HepG2 (cell line): ENCODE measurements around the gene CEBPE. TPM values are rescaled to one million over a fixed set of nuclear protein-coding genes. Genes with fewer than 3 reads are reported as not detected.

ENCODE experiments used
- BRD4 ChIP-seq: sonication (generic); formaldehyde crosslinking; IDR thresholded peaks from 2 replicates; pipeline ENCODE4 v1.4.0; 2020; ENCODE audit warnings: missing genetic modification reagents
- ESRRA ChIP-seq: sonication (generic); formaldehyde crosslinking; IDR thresholded peaks from 2 replicates; pipeline ENCODE4 v1.5.1; 2020; ENCODE audit warnings: mild to moderate bottlenecking, low read depth, missing genetic modification reagents
- KAT8 ChIP-seq: IDR thresholded peaks from 2 replicates; pipeline ENCODE4 v1.6.1; 2016; ENCODE audit warnings: missing genetic modification reagents, missing compliant biosample characterization
- KLF9 ChIP-seq: IDR thresholded peaks from 2 replicates; pipeline ENCODE4 v1.6.1; 2016; ENCODE audit warnings: low read depth
- MED8 ChIP-seq: sonication (generic); formaldehyde crosslinking; IDR thresholded peaks from 2 replicates; pipeline ENCODE4 v1.8.1; 2023; ENCODE audit warnings: mild to moderate bottlenecking, missing genetic modification reagents; ENCODE audit not compliant: insufficient replicate concordance
- NFKBIZ ChIP-seq: IDR thresholded peaks from 2 replicates; pipeline ENCODE4 v1.6.1; 2018; ENCODE audit warnings: missing genetic modification reagents, missing compliant biosample characterization
- NFYB ChIP-seq: sonication (generic); formaldehyde crosslinking; IDR thresholded peaks from 2 replicates; pipeline ENCODE4 v1.4.0; 2020; ENCODE audit warnings: missing genetic modification reagents
- POGZ ChIP-seq: sonication (generic); formaldehyde crosslinking; IDR thresholded peaks from 2 replicates; pipeline ENCODE4 v1.4.0; 2020; ENCODE audit warnings: mild to moderate bottlenecking, missing genetic modification reagents
- PRMT3 ChIP-seq: sonication (generic); formaldehyde crosslinking; IDR thresholded peaks from 2 replicates; pipeline ENCODE4 v1.8.1; 2022; ENCODE audit warnings: low read depth, mild to moderate bottlenecking, moderate library complexity, missing genetic modification reagents, borderline replicate concordance
- RAD51 ChIP-seq: fragments of 450-650 bp; IDR thresholded peaks from 2 replicates; pipeline ENCODE4 v1.6.1; 2016; ENCODE audit warnings: borderline replicate concordance
- RNF2 ChIP-seq: fragments of 450-650 bp; conservative IDR thresholded peaks from 2 replicates; pipeline ENCODE4 v1.6.1; 2016; ENCODE audit warnings: low read depth
- SP2 ChIP-seq: sonication (generic); formaldehyde crosslinking; IDR thresholded peaks from 2 replicates; pipeline ENCODE4 v1.5.1; 2020; ENCODE audit warnings: mild to moderate bottlenecking, missing genetic modification reagents
- ZBTB42 ChIP-seq: sonication (generic); formaldehyde crosslinking; IDR thresholded peaks from 2 replicates; pipeline ENCODE4 v1.5.0; 2020; ENCODE audit warnings: mild to moderate bottlenecking, missing genetic modification reagents
- ZNF101 ChIP-seq: sonication (generic); formaldehyde crosslinking; IDR thresholded peaks from 2 replicates; pipeline ENCODE4 v1.4.0; 2020; ENCODE audit warnings: mild to moderate bottlenecking, low read depth, missing genetic modification reagents, borderline replicate concordance
- ZNF350 ChIP-seq: sonication (generic); formaldehyde crosslinking; IDR thresholded peaks from 2 replicates; pipeline ENCODE4 v1.4.0; 2020; ENCODE audit warnings: mild to moderate bottlenecking, low read depth, missing genetic modification reagents, borderline replicate concordance
- ZNF383 ChIP-seq: sonication (generic); formaldehyde crosslinking; IDR thresholded peaks from 2 replicates; pipeline ENCODE4 v1.4.0; 2020; ENCODE audit warnings: missing genetic modification reagents, mild to moderate bottlenecking, borderline replicate concordance
- ZNF570 ChIP-seq: sonication (generic); formaldehyde crosslinking; IDR thresholded peaks from 2 replicates; pipeline ENCODE4 v1.4.0; 2020; ENCODE audit warnings: mild to moderate bottlenecking, missing genetic modification reagents, borderline replicate concordance
- ZNF766 ChIP-seq: sonication (generic); formaldehyde crosslinking; IDR thresholded peaks from 2 replicates; pipeline ENCODE4 v1.5.0; 2020; ENCODE audit warnings: missing genetic modification reagents, borderline replicate concordance
- polyA plus RNA-seq, 8 experiments: library from polyadenylated mRNA; depleted of rRNA in 3 of 8; stranded (reverse) in 7 of 8; unstranded in 1 of 8; fragments of >200 nt; fragmentation: Illumina TruSeq in 4 of 8; extraction: Trizol in 4 of 8; gene quantifications; 2 replicates each; pipeline versions ENCODE4 v1.2.1 to v1.2.3, GENCODE V29; 2011 to 2016; ENCODE audit warnings: low read depth in 4 of 8, missing spikeins in 1 of 8, mixed read lengths in 1 of 8; ENCODE audit not compliant: insufficient read depth in 1 of 8
- total RNA-seq, 5 experiments: library from RNA; depleted of rRNA; stranded (reverse); fragments of >200 nt; fragmentation: Illumina TruSeq; extraction: Trizol; gene quantifications; 2 replicates each; pipeline ENCODE4 v1.2.3, GENCODE V29; 2016; ENCODE audit warnings: low read depth in 1 of 5
- TF ChIP-seq, protein P1 (sequence below): sonication (generic); formaldehyde crosslinking; IDR thresholded peaks from 2 replicates; pipeline ENCODE4 v1.5.0; 2020; ENCODE audit warnings: missing genetic modification reagents
- TF ChIP-seq, protein P2 (sequence below): sonication (generic); formaldehyde crosslinking; IDR thresholded peaks from 2 replicates; pipeline ENCODE4 v1.4.0; 2020; ENCODE audit warnings: mild to moderate bottlenecking, missing genetic modification reagents
- TF ChIP-seq, protein P3 (sequence below): IDR thresholded peaks from 2 replicates; pipeline ENCODE4 v1.6.1; 2018; ENCODE audit warnings: missing genetic modification reagents
- TF ChIP-seq, protein P4 (sequence below): sonication (generic); formaldehyde crosslinking; IDR thresholded peaks from 2 replicates; pipeline ENCODE4 v1.8.1; 2023; ENCODE audit warnings: mild to moderate bottlenecking, missing genetic modification reagents, borderline replicate concordance
- TF ChIP-seq, protein P5 (sequence below): sonication (generic); formaldehyde crosslinking; IDR thresholded peaks from 2 replicates; pipeline ENCODE4 v1.9.0; 2022; ENCODE audit warnings: low read depth, missing genetic modification reagents
- TF ChIP-seq, protein P6 (sequence below): sonication (generic); formaldehyde crosslinking; IDR thresholded peaks from 2 replicates; pipeline ENCODE4 v1.8.0; 2022; ENCODE audit warnings: mild to moderate bottlenecking, missing genetic modification reagents

Gene CEBPE
- total and polyA plus RNA-seq, 2 of the 13 experiments (the other 11 are each of a cell fraction or from before 2014, with no cell fraction given), result 0.09 to 0.11 TPM

DNA sequence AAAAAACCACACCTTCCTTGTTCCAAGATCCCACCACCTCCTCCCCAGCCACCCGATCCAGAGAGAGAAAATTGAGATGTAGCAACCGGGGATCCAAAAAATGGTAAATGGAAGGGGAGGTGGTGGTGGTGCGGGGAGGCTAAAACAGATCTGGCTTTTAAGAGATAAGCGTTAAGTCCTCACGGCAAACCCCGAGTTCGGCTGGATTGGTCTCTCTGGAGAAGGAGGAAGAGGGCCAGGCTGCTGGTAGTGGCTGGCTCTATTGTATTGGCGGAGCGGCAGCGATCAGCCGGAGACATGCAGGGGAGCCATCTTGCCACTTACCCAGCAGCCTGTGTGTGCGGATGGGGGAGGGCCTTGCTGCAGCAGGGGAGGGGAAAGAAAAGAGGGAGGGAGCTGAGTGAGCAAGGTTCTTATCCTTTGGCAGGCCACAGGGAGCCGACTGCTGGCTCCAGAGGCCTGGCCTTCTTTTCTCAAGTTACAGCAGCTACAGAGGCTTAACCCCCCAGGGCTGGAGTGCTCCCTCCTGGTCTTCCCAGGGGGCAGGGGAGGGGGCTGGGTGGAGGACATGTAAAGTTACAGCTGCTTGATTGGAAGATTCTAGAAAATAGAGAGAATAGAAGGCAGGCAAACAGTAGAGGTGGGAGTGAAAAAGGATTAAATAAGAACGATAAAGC, 47.7 kb downstream of the CEBPE start (continued):
- TF ChIP-seq, protein P1, sequence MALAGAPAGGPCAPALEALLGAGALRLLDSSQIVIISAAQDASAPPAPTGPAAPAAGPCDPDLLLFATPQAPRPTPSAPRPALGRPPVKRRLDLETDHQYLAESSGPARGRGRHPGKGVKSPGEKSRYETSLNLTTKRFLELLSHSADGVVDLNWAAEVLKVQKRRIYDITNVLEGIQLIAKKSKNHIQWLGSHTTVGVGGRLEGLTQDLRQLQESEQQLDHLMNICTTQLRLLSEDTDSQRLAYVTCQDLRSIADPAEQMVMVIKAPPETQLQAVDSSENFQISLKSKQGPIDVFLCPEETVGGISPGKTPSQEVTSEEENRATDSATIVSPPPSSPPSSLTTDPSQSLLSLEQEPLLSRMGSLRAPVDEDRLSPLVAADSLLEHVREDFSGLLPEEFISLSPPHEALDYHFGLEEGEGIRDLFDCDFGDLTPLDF, result no peak
- TF ChIP-seq ZNF766 (no peak), NFKBIZ (CRISPR knock-in tag) (0 out of 2 replicates have a peak, but pooled peaks have one; percentile 70), SP2 (no peak), ZNF350 (peak; percentile 91), MED8 (CRISPR knock-in tag) (no peak), ESRRA (CRISPR knock-in tag) (peak; percentile 61; the same call in 1 of the 2 replicates), ZBTB42 (CRISPR knock-in tag) (no peak), ZNF570 (no peak), PRMT3 (no peak; the same call in 1 of the 2 replicates), KLF9 (0 out of 2 replicates have a peak, but pooled peaks have one; percentile 48), ZNF101 (CRISPR knock-in tag) (no peak; the same call in 1 of the 2 replicates), NFYB (CRISPR knock-in tag) (peak; percentile 35; the same call in 1 of the 2 replicates), KAT8 (peak; percentile 91), RNF2 (no peak), RAD51 (no peak), POGZ (CRISPR knock-in tag) (peak; percentile 89), BRD4 (peak; percentile 90), ZNF383 (CRISPR knock-in tag) (no peak)
- TF ChIP-seq, protein P2, sequence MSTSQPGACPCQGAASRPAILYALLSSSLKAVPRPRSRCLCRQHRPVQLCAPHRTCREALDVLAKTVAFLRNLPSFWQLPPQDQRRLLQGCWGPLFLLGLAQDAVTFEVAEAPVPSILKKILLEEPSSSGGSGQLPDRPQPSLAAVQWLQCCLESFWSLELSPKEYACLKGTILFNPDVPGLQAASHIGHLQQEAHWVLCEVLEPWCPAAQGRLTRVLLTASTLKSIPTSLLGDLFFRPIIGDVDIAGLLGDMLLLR, result peak; percentile 82
- TF ChIP-seq, protein P3, sequence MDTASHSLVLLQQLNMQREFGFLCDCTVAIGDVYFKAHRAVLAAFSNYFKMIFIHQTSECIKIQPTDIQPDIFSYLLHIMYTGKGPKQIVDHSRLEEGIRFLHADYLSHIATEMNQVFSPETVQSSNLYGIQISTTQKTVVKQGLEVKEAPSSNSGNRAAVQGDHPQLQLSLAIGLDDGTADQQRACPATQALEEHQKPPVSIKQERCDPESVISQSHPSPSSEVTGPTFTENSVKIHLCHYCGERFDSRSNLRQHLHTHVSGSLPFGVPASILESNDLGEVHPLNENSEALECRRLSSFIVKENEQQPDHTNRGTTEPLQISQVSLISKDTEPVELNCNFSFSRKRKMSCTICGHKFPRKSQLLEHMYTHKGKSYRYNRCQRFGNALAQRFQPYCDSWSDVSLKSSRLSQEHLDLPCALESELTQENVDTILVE, result peak; percentile 93
- TF ChIP-seq, protein P4, sequence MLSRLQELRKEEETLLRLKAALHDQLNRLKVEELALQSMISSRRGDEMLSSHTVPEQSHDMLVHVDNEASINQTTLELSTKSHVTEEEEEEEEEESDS (CRISPR knock-in tag), result 0 out of 2 replicates have a peak, but pooled peaks have one; percentile 85
- TF ChIP-seq, protein P5, sequence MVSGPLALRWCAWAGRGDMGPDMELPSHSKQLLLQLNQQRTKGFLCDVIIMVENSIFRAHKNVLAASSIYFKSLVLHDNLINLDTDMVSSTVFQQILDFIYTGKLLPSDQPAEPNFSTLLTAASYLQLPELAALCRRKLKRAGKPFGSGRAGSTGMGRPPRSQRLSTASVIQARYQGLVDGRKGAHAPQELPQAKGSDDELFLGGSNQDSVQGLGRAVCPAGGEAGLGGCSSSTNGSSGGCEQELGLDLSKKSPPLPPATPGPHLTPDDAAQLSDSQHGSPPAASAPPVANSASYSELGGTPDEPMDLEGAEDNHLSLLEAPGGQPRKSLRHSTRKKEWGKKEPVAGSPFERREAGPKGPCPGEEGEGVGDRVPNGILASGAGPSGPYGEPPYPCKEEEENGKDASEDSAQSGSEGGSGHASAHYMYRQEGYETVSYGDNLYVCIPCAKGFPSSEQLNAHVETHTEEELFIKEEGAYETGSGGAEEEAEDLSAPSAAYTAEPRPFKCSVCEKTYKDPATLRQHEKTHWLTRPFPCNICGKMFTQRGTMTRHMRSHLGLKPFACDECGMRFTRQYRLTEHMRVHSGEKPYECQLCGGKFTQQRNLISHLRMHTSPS (CRISPR knock-in tag), result no peak
- TF ChIP-seq, protein P6, sequence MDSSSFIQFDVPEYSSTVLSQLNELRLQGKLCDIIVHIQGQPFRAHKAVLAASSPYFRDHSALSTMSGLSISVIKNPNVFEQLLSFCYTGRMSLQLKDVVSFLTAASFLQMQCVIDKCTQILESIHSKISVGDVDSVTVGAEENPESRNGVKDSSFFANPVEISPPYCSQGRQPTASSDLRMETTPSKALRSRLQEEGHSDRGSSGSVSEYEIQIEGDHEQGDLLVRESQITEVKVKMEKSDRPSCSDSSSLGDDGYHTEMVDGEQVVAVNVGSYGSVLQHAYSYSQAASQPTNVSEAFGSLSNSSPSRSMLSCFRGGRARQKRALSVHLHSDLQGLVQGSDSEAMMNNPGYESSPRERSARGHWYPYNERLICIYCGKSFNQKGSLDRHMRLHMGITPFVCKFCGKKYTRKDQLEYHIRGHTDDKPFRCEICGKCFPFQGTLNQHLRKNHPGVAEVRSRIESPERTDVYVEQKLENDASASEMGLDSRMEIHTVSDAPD (CRISPR knock-in tag), result peak; percentile 65; the same call in 1 of the 2 replicates
